Neural cell (in vitro differentiated cells): ENCODE measurements around the gene S100P. TPM values are rescaled to one million over a fixed set of nuclear protein-coding genes. Genes with fewer than 3 reads are reported as not detected.

Experiments used
- H2AFZ ChIP-seq: fragments of 200-600, 300-800 bp; sonication (generic), shearing (Covaris generic); 2 replicates; pipeline ENCODE4 v1.6.0; 2014; ENCODE audit warnings: low read depth, mild to moderate bottlenecking, antibody characterized with exemption, low read length, moderate library complexity
- H3F3A ChIP-seq: fragments of 200-600 bp; shearing (Covaris generic); 2 replicates; pipeline ENCODE4 v1.6.1; 2016; ENCODE audit warnings: mild to moderate bottlenecking, moderate library complexity, mixed read lengths, antibody characterized with exemption, low read length; ENCODE audit not compliant: insufficient read depth, poor library complexity, severe bottlenecking
- H3K27ac ChIP-seq: fragments of 200-600, 300-800 bp; sonication (generic), shearing (Covaris generic); 2 replicates; pipeline ENCODE4 v1.5.1; 2014; ENCODE audit warnings: mild to moderate bottlenecking, low read length, moderate library complexity
- H3K27me3 ChIP-seq: fragments of 300-800, 200-600 bp; sonication (generic), shearing (Covaris generic); 2 replicates; pipeline ENCODE4 v1.6.0; 2014; ENCODE audit warnings: mild to moderate bottlenecking, low read depth, low read length, moderate library complexity; ENCODE audit not compliant: insufficient read depth
- H3K36me3 ChIP-seq: fragments of 300-800, 200-600 bp; sonication (generic), shearing (Covaris generic); 2 replicates; pipeline ENCODE4 v1.5.1; 2014; ENCODE audit warnings: mild to moderate bottlenecking, antibody characterized with exemption, low read length, moderate library complexity; ENCODE audit not compliant: insufficient read depth
- H3K4me2 ChIP-seq: fragments of 300-800, 200-600 bp; sonication (generic), shearing (Covaris generic); 2 replicates; pipeline ENCODE4 v1.6.0; 2014; ENCODE audit warnings: mild to moderate bottlenecking, low read length
- H3K4me3 ChIP-seq: fragments of 300-800, 200-600 bp; sonication (generic), shearing (Covaris generic); 2 replicates; pipeline ENCODE4 v1.5.1; 2014; ENCODE audit warnings: mild to moderate bottlenecking, low read length, moderate library complexity
- H3K79me2 ChIP-seq: fragments of 200-600 bp; shearing (Covaris generic); replicated peaks from 2 replicates; pipeline ENCODE4 v1.6.0; 2014; ENCODE audit warnings: mild to moderate bottlenecking, low read length, moderate library complexity; ENCODE audit not compliant: insufficient read depth
- H3K9ac ChIP-seq: fragments of 300-800, 200-600 bp; sonication (generic), shearing (Covaris generic); 2 replicates; pipeline ENCODE4 v1.6.1; 2016; ENCODE audit warnings: mild to moderate bottlenecking, low read length, mixed read lengths
- H3K9me2 ChIP-seq: fragments of 200-600 bp; shearing (Covaris generic); 2 replicates; pipeline ENCODE4 v1.6.1; 2016; ENCODE audit warnings: mild to moderate bottlenecking, low read length, mixed read lengths; ENCODE audit not compliant: insufficient read depth
- H3K9me3 ChIP-seq: fragments of 200-600, 300-800 bp; sonication (generic), shearing (Covaris generic); 2 replicates; pipeline ENCODE4 v1.6.1; 2016; ENCODE audit warnings: mild to moderate bottlenecking, mixed run types, low read length, moderate library complexity, mixed read lengths
- H4K20me1 ChIP-seq: fragments of 200-600 bp; shearing (Covaris generic); 2 replicates; pipeline ENCODE4 v1.6.1; 2016; ENCODE audit warnings: mild to moderate bottlenecking, mixed run types; ENCODE audit not compliant: insufficient read depth
- EP300 ChIP-seq: fragments of 450-650 bp; conservative IDR thresholded peaks from 2 replicates; pipeline ENCODE4 v1.6.1; 2014; ENCODE audit warnings: antibody characterized with exemption, mild to moderate bottlenecking, moderate library complexity; ENCODE audit not compliant: poor library complexity, severe bottlenecking
- EZH2 ChIP-seq: fragments of 200-600, 300-800 bp; shearing (Covaris generic), sonication (generic); IDR thresholded peaks from 2 replicates; pipeline ENCODE4 v1.6.1; 2014; ENCODE audit warnings: antibody characterized with exemption, low read length, borderline replicate concordance, mild to moderate bottlenecking; ENCODE audit not compliant: insufficient read depth, poor library complexity, severe bottlenecking
- MXI1 ChIP-seq: fragments of 450-650 bp; conservative IDR thresholded peaks from 2 replicates; pipeline ENCODE4 v1.6.1; 2014; ENCODE audit warnings: antibody characterized with exemption, mild to moderate bottlenecking; ENCODE audit not compliant: poor library complexity, severe bottlenecking
- POLR2AphosphoS5 ChIP-seq: IDR thresholded peaks from 2 replicates; pipeline ENCODE4 v1.6.1; 2012
- RAD21 ChIP-seq: fragments of 450-650 bp; conservative IDR thresholded peaks from 2 replicates; pipeline ENCODE4 v1.6.1; 2014; ENCODE audit warnings: antibody characterized with exemption, mild to moderate bottlenecking, moderate library complexity
- SMC3 ChIP-seq: fragments of 450-650 bp; conservative IDR thresholded peaks from 2 replicates; pipeline ENCODE4 v1.6.1; 2014; ENCODE audit warnings: antibody characterized with exemption, mild to moderate bottlenecking, moderate library complexity; ENCODE audit not compliant: poor library complexity
- TAF1 ChIP-seq: IDR thresholded peaks from 2 replicates; pipeline ENCODE4 v1.6.1; 2012; ENCODE audit warnings: low read depth
- polyA plus RNA-seq: library from polyadenylated mRNA; depleted of rRNA; stranded (reverse); fragments of >200 nt; gene quantifications from 2 replicates; pipeline ENCODE4 v1.2.3, GENCODE V29; 2014
- TF ChIP-seq, protein P1 (sequence below): IDR thresholded peaks from 2 replicates; pipeline ENCODE4 v1.6.1; 2012; ENCODE audit warnings: borderline replicate concordance
- TF ChIP-seq, protein P2 (sequence below): fragments of 450-650 bp; IDR thresholded peaks from 2 replicates; pipeline ENCODE4 v1.5.1; 2014; ENCODE audit warnings: antibody characterized with exemption, mild to moderate bottlenecking, moderate library complexity; ENCODE audit not compliant: poor library complexity, severe bottlenecking

The S100P gene
- polyA plus RNA-seq, 1 donor from 2014 or later = not detected

GRCh38 chr4:6739920-6740319 is 46.2 kb downstream of the S100P start:
- no peaks in the 10 kb centered on the region for H3F3A ChIP-seq
- H3K27ac ChIP-seq = no peak overlapping the region
- H3K9me2 ChIP-seq = no peaks in the 10 kb centered on the region
- no peaks in the 10 kb centered on the region for H3K36me3 ChIP-seq
- no peak overlapping the region for H3K4me3 ChIP-seq
- H4K20me1 ChIP-seq = no peaks in the 10 kb centered on the region
- H3K9ac ChIP-seq = no peak overlapping the region
- H3K9me3 ChIP-seq = no peaks in the 10 kb centered on the region
- no peaks in the 10 kb centered on the region for H3K27me3 ChIP-seq
- TF ChIP-seq SMC3 = no peak
- no peak for TF ChIP-seq EP300
- no peak for TF ChIP-seq EZH2
- TF ChIP-seq, protein P1, sequence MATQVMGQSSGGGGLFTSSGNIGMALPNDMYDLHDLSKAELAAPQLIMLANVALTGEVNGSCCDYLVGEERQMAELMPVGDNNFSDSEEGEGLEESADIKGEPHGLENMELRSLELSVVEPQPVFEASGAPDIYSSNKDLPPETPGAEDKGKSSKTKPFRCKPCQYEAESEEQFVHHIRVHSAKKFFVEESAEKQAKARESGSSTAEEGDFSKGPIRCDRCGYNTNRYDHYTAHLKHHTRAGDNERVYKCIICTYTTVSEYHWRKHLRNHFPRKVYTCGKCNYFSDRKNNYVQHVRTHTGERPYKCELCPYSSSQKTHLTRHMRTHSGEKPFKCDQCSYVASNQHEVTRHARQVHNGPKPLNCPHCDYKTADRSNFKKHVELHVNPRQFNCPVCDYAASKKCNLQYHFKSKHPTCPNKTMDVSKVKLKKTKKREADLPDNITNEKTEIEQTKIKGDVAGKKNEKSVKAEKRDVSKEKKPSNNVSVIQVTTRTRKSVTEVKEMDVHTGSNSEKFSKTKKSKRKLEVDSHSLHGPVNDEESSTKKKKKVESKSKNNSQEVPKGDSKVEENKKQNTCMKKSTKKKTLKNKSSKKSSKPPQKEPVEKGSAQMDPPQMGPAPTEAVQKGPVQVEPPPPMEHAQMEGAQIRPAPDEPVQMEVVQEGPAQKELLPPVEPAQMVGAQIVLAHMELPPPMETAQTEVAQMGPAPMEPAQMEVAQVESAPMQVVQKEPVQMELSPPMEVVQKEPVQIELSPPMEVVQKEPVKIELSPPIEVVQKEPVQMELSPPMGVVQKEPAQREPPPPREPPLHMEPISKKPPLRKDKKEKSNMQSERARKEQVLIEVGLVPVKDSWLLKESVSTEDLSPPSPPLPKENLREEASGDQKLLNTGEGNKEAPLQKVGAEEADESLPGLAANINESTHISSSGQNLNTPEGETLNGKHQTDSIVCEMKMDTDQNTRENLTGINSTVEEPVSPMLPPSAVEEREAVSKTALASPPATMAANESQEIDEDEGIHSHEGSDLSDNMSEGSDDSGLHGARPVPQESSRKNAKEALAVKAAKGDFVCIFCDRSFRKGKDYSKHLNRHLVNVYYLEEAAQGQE = no peak
- no peak for TF ChIP-seq TAF1
- no peak for TF ChIP-seq POLR2AphosphoS5
- no peak overlapping the region for H2AFZ ChIP-seq
- no peaks in the 10 kb centered on the region for H3K79me2 ChIP-seq
- H3K4me2 ChIP-seq = no peak overlapping the region

DNA sequence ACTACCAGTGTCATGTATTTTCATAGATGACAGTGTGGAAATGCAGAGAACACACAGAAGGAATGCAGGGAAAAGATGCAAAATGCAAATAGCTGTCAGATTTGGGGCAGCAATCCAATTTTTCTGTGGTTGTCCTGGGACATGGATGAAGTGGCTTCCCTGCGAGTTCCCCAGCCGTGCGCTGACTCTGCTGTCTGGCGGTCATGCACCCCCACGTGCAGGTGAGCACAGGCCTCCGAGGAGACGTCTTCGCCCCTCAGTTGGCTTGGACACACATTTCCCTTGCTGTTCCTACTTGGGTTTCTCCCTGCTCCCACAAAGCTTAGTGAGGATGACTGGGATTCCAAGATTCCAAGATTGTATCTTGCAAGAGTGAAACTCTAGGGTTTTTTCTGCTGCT is 46.7 kb downstream of the S100P start:
- Histone ChIP-seq H2AFZ (no peak overlapping the region), H3F3A (no peaks in the 10 kb centered on the region), H4K20me1 (no peaks in the 10 kb centered on the region), H3K4me3 (no peak overlapping the region), H3K9me3 (no peaks in the 10 kb centered on the region), H3K27ac (no peak overlapping the region), H3K9ac (no peak overlapping the region), H3K79me2 (no peaks in the 10 kb centered on the region), H3K9me2 (no peaks in the 10 kb centered on the region), H3K36me3 (no peaks in the 10 kb centered on the region), H3K4me2 (no peak overlapping the region), H3K27me3 (no peaks in the 10 kb centered on the region)
- TF ChIP-seq SMC3 (no peak), EP300 (no peak), MXI1 (no peak), RAD21 (no peak), POLR2AphosphoS5 (no peak), TAF1 (no peak), EZH2 (no peak)
- TF ChIP-seq, protein P2, sequence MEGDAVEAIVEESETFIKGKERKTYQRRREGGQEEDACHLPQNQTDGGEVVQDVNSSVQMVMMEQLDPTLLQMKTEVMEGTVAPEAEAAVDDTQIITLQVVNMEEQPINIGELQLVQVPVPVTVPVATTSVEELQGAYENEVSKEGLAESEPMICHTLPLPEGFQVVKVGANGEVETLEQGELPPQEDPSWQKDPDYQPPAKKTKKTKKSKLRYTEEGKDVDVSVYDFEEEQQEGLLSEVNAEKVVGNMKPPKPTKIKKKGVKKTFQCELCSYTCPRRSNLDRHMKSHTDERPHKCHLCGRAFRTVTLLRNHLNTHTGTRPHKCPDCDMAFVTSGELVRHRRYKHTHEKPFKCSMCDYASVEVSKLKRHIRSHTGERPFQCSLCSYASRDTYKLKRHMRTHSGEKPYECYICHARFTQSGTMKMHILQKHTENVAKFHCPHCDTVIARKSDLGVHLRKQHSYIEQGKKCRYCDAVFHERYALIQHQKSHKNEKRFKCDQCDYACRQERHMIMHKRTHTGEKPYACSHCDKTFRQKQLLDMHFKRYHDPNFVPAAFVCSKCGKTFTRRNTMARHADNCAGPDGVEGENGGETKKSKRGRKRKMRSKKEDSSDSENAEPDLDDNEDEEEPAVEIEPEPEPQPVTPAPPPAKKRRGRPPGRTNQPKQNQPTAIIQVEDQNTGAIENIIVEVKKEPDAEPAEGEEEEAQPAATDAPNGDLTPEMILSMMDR = no peak
- TF ChIP-seq, protein P1 = no peak
